GM19099 (cell line): ENCODE data around the gene ITPR3.

ENCODE experiments used
- POLR2A ChIP-seq: IDR thresholded peaks from 3 replicates; pipeline ENCODE4 v1.6.1; 2011; ENCODE audit warnings: low read depth; ENCODE audit not compliant: insufficient read length; ENCODE audit errors: extremely low read depth

ITPR3 gene

DNA sequence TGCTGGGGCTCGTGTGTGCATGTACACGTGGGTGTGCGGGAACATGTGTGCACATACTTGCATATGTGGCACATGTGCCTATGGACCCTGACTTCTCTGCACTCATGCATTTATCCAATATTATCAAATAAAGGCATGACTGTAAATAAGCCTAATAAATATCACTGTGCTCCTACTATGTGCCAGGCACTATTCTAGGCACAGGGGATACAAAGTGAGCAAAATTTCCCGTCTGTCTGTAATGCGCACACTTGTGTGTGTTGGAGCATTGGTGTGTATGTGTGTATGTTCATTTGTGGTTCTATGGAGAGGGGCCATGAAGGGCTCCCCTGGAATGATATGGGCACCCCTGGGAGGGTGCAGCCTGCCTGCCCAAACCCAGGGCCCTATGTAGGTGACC is 41.9 kb downstream of the ITPR3 start:
- TF ChIP-seq POLR2A: no peak

DNA sequence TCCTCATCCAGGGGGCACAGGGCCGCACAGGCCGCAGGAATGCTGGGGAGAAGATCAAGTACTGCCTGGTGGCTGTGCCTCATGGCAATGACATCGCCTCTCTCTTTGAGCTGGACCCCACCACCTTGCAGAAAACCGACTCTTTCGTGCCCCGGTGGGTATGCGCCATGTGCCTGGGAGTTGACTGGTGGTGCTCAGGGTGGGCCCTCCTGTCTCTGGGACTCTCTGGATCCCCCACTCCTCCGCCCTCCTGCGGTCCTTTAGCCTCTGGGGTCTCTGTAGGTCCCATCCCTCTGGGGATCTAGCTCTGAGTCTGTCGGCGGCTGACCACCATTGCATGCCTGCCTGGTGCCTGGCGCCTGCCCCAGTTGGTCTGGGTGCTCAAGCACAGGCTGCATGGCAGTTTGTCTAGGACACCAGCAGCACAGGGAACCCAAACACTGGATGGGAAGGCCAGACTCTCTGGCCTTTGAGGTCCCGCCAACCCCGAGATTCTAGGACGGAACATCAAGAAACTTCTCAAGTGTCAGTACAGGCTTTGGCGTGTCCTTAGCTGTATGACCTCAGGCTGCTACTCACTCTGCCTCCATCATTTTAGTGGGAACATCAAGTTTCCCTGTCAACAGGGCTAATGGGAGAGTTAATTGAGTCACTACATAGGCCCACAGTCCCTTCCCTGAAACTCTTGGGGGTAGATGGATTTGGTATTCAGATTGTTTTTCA is 42.8 kb downstream of the ITPR3 start:
- TF ChIP-seq POLR2A: no peak

DNA sequence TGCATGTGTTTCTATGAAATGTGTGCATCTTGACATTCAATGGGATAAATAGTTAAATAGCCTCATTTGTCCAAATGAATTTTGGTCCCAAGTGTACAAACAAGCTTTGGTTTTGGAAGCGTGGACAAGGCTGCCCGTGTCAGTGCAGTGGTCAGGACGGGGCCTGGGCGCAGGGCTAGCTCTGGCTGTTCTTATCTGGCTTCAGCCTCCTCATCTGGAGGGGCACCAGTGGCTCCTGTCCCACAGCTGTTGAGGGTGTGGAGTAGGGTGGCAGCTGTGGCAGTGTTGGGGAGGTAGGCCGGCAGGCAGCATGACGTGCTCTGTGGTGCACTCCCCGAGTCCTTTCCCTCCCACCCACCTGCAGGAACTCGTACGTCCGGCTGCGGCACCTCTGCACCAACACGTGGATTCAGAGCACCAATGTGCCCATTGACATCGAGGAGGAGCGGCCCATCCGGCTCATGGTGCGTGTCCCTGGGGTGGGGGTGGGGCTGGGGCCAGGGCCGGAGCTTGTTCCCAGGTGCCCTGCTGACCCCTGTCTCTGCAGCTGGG is 43.5 kb downstream of the ITPR3 start:
- no peak for TF ChIP-seq POLR2A

DNA sequence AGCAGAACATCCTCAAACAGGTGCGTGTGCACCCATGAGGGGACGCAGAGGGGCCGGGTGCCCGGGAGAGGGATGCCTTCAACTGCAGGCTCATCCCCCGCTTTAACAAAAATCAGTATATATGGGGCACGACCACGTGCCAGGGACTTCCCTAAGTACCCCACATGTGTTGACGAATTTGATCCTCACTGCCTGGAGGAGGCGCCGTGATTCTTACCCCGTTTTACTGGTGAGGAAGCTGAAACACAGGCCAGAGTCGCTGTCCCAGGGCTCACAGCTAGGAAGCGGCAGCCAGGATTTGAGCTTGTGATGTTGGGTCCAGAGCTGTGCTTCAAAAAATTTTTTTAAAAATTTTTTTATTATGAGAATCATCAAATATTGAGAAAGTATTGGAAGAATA is 44.8 kb downstream of the ITPR3 start:
- no peak for TF ChIP-seq POLR2A

DNA sequence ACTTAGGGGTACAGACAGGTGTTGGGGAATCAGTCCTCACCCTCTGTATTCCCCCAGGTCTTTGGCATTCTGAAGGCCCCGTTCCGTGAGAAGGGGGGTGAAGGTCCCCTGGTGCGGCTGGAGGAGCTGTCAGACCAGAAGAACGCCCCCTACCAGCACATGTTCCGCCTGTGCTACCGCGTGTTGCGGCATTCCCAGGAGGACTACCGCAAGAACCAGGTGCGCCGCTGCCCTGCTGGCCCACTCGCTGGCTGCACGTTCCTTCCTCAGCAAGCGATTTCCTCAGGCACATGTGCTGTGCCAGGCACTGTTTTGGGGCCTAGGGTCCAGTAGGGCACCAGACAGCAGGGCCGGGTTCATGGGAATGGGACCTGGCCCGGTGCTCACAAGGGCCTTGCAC is 46.0 kb downstream of the ITPR3 start:
- TF ChIP-seq POLR2A: no peak

DNA sequence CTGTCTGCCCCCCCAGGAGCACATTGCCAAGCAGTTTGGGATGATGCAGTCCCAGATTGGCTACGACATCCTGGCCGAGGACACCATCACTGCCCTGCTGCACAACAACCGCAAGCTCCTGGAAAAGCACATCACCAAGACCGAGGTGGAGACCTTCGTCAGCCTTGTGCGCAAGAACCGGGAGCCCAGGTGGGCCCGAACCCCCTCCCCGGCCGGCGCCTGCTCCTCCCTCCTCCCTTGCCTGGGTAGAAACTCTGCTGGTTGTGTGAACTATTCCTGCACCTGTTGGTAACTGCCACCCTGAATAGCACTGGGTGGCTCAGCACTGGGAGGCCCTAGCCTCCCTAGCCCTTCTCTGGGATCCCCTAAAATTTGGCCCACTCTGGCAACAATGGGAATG is 46.7 kb downstream of the ITPR3 start:
- TF ChIP-seq POLR2A: no peak

DNA sequence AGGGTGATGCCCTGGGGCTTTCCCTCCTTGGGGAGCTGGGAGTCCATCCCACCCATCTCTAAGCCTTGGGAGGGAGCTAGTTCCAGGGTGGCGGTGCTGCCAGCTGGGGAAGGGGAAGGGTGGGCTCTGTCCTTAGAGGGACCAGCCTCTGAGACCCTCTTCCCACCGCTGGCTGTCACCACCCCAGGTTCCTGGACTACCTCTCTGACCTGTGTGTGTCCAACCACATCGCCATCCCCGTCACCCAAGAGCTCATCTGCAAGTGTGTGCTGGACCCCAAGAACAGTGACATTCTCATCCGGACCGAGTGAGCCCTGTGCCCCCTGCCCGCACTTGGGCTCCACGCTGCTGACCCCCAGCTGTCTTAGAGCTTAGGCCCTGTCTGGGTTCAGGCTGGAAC is 47.2 kb downstream of the ITPR3 start:
- no peak for TF ChIP-seq POLR2A

DNA sequence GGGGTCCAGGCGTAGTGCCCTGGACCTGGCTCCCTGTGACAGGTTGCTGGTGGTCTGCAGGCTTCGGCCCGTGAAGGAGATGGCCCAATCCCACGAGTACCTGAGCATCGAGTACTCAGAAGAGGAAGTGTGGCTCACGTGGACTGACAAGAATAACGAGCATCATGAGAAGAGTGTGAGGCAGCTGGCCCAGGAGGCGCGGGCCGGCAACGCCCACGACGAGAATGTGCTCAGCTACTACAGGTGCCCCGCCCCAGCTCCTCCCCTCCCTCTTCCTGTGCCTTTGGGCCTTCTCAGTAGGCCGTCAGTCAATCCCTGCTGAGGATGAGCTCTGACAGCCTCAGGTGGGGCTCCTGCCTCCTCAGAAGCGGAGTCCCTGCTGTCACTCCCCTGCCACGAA is 47.8 kb downstream of the ITPR3 start:
- no peak for TF ChIP-seq POLR2A

DNA sequence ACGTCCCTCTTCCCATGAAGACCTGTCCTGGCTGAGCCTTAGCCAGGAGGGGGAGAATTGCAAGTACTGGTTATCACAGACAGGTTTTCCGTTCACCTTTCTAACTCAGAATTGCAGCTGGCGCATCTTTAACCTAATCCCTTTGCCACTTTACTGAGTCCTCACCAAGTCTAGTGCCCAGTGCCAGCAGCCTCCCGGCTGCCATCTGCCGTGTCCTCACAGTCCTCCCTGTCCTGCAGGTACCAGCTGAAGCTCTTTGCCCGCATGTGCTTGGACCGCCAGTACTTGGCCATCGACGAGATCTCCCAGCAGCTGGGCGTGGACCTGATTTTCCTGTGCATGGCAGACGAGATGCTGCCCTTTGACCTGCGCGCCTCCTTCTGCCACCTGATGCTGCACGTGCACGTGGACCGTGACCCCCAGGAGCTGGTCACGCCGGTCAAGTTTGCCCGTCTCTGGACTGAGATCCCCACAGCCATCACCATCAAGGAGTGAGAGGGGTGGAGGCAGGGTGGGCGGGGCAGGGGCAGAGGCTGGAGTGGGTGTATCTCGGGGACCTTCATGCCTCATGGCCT is 49.1 kb downstream of the ITPR3 start:
- TF ChIP-seq POLR2A: no peak

DNA sequence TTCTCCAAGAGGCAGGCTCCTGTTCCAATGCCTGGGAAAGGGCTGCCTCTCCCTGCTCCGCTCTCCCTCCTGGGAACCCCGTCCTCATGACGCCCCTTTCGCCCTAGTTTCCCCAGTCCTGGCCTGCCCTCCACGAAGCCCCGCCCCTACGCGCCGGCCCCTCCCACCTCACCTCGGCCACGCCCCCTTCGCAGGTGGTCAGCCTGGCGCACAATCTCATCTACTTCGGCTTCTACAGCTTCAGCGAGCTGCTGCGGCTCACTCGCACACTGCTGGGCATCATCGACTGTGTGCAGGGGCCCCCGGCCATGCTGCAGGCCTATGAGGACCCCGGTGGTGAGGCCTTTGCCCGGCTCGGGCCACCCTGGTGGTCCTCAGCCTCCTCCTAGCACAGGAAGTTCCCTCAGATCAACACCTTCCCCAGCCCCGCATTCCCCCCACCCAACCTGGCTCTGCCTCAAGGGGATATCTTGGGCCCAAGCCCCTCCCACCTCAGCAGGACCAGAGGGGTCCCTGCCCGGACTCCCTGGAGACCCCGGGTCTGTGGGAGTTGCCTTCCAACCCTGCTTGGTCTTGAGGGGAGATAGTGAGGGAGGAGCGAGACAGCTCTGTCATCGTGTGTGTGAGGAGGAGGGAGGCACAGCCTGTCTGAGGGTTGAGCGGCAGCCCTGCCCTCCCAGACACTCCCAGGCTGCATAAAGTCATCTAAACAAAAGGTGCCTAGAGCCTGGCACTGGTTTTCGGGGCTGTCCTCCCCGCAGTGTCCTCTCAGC is 50.0 kb downstream of the ITPR3 start:
- no peak for TF ChIP-seq POLR2A

DNA sequence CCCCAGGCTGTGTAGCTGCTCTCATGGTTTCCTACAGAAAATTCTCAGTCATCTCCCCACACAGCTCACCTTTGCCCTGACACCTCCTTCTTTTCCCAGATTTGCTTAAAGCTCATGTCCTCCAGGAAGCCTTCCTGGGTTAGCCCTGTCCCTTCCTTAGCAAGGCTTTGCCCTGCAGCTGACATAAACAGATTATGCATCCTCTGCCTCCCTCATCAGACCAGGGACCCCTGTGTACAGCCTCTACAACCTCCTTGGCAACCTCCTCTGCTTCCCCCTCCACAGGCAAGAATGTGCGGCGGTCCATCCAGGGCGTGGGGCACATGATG is 50.6 kb downstream of the ITPR3 start:
- no peak for TF ChIP-seq POLR2A

DNA sequence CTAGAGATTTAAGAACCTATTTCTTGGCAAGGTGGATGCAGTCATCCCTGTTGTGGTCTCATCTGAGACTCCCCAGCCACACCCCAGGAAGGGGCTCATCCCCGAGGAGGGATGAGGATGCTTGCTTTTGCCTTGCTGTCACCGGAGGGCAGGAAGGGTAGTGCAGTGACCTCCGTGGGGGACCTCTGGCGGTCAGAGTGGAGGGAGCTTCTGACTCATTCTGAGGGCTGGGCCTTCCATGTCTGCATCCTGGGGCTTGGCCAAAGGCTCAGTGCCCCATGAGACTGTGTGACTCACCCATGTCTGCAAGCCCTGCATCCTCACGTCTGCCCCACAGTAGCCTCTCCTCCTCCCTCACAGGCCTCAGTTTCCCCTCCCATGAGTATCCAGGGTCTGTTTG is 51.7 kb downstream of the ITPR3 start:
- no peak for TF ChIP-seq POLR2A

DNA sequence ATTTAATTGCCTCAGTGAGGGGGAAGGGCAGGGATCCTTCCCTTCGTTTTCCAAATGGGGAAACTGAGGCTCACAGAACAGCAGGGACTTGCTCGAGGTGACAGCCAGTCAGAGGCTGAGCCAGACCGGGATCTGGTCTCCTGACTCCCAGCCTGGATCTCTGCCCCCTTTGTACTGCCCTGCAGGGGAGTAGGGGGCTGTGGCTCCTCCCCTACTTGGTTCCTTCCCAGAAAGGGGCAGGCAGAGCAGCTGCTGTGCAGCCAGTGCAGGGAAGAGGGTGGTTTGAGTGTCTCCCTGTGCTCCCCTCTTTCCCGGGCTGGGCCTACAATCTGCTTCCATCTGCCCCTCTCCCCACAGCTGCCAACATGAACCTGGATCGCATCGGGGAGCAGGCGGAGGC is 52.7 kb downstream of the ITPR3 start:
- no peak for TF ChIP-seq POLR2A

DNA sequence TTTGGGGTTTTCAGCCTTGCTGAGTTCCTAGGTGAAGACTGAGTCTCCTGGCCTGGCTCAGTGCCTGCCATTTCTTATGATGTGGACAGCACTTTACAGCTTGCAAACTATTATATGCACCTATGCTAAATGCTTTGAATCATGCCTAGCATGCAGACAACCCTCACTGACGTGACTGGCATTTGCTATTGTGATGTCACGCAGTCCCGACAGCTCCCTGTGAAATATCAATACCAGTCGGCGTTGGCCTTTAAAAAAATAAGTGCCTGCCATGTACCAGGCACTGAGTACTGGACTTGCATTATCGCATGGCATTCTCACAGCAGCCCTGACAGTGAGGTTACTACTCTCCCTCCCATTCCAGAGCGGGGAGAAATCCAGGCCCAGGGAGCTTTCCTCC is 54.8 kb downstream of the ITPR3 start:
- TF ChIP-seq POLR2A: no peak

DNA sequence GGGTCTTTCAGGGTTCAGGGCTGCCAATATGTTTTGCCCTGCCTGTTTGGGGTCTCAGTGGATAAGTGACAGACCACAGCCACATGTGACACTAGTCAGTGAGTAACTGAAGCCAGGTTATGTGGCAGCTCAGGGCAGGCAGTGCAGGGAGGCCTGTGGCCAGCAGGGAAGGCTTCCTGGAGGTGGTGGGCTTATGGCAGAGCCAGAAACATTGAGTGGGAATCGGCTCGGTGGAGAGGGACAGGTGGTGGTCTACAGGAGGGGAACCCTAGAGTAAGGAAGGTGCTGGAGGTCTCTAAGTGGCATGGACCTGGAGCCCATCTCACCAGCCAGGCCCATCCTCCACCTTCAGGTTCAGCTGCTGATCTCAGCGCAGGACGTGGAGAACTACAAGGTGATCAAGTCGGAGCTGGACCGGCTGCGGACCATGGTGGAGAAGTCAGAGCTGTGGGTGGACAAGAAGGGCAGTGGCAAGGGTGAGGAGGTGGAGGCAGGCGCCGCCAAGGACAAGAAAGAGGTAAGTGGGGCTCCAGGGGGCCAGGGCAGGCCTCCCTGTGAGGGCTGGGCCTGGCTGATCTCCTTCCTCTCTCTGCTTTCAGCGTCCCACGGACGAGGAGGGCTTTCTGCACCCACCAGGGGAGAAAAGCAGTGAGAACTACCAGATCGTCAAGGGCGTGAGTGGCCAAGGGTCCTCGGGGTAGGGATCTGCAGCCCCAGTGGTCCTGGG is 55.5 kb downstream of the ITPR3 start:
- TF ChIP-seq POLR2A: no peak
